Measurements from ENCODE around the gene DHRS12.

DNA sequence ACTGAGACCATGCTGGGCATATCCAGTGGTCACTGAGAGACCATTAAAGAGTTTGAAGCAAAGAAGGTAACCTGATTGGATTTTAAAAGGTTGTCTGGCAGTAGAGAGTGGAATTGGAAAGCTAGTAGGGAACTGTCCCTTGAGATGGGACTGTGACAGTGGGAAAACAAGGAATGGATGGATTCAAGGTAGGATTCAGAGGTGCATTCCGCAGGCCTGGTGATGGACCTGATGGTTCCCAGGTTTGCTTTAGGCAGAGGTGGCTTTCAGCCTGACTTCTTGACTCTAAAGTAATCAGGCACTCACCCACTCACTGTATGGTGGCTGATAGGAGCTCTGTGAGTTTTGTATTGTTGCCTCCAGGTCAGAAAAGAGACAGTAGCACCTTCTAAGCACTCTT, 73.0 kb downstream of the DHRS12 start:
- TF ChIP-seq, protein P1, sequence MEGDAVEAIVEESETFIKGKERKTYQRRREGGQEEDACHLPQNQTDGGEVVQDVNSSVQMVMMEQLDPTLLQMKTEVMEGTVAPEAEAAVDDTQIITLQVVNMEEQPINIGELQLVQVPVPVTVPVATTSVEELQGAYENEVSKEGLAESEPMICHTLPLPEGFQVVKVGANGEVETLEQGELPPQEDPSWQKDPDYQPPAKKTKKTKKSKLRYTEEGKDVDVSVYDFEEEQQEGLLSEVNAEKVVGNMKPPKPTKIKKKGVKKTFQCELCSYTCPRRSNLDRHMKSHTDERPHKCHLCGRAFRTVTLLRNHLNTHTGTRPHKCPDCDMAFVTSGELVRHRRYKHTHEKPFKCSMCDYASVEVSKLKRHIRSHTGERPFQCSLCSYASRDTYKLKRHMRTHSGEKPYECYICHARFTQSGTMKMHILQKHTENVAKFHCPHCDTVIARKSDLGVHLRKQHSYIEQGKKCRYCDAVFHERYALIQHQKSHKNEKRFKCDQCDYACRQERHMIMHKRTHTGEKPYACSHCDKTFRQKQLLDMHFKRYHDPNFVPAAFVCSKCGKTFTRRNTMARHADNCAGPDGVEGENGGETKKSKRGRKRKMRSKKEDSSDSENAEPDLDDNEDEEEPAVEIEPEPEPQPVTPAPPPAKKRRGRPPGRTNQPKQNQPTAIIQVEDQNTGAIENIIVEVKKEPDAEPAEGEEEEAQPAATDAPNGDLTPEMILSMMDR (IDR thresholded peaks at IDR 0.05 in 8 of 11, conservative IDR thresholded peaks at IDR 0.05 in 3 of 11): no peak
- TF ChIP-seq POLR2AphosphoS5 (IDR thresholded peaks at IDR 0.05): no peak

Measured in spleen (tissue), 7 donors.